ENCODE data around the gene SH3BP1.

GRCh38 chr22:37658133-37659065 is 18.9 kb downstream of the SH3BP1 start, which contains the start of gene PDXP:
- no peak for TF ChIP-seq ZNF174 (CRISPR knock-in tag; IDR thresholded peaks at IDR 0.05)
- TF ChIP-seq MAFK (IDR thresholded peaks at IDR 0.05; ENCODE audit: low read length): no peak
- TF ChIP-seq ZFPM2 (CRISPR knock-in tag; IDR thresholded peaks at IDR 0.05): no peak
- no peak for TF ChIP-seq ZNF644 (tag; IDR thresholded peaks at IDR 0.05; ENCODE audit: low read depth)
- TF ChIP-seq, protein P1, sequence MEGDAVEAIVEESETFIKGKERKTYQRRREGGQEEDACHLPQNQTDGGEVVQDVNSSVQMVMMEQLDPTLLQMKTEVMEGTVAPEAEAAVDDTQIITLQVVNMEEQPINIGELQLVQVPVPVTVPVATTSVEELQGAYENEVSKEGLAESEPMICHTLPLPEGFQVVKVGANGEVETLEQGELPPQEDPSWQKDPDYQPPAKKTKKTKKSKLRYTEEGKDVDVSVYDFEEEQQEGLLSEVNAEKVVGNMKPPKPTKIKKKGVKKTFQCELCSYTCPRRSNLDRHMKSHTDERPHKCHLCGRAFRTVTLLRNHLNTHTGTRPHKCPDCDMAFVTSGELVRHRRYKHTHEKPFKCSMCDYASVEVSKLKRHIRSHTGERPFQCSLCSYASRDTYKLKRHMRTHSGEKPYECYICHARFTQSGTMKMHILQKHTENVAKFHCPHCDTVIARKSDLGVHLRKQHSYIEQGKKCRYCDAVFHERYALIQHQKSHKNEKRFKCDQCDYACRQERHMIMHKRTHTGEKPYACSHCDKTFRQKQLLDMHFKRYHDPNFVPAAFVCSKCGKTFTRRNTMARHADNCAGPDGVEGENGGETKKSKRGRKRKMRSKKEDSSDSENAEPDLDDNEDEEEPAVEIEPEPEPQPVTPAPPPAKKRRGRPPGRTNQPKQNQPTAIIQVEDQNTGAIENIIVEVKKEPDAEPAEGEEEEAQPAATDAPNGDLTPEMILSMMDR (IDR thresholded peaks at IDR 0.05 in 2 of 3, conservative IDR thresholded peaks at IDR 0.05 in 1 of 3; ENCODE audit: insufficient read depth in 2 of 3, low read depth in 1 of 3, low read length in 3 of 3): no peak
- TF ChIP-seq PRDM10 (IDR thresholded peaks at IDR 0.05; ENCODE audit: partially characterized antibody): no peak
- TF ChIP-seq ZNF239 (CRISPR knock-in tag; IDR thresholded peaks at IDR 0.05): no peak
- no peak for TF ChIP-seq ZBTB17 (CRISPR knock-in tag; IDR thresholded peaks at IDR 0.05)
- TF ChIP-seq, protein P2, sequence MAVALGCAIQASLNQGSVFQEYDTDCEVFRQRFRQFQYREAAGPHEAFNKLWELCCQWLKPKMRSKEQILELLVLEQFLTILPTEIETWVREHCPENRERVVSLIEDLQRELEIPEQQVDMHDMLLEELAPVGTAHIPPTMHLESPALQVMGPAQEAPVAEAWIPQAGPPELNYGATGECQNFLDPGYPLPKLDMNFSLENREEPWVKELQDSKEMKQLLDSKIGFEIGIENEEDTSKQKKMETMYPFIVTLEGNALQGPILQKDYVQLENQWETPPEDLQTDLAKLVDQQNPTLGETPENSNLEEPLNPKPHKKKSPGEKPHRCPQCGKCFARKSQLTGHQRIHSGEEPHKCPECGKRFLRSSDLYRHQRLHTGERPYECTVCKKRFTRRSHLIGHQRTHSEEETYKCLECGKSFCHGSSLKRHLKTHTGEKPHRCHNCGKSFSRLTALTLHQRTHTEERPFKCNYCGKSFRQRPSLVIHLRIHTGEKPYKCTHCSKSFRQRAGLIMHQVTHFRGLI (CRISPR knock-in tag; IDR thresholded peaks at IDR 0.05): no peak
- TF ChIP-seq, protein P3, sequence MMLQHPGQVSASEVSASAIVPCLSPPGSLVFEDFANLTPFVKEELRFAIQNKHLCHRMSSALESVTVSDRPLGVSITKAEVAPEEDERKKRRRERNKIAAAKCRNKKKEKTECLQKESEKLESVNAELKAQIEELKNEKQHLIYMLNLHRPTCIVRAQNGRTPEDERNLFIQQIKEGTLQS (IDR thresholded peaks at IDR 0.05): no peak
- TF ChIP-seq, protein P3 (CRISPR knock-in tag; conservative IDR thresholded peaks at IDR 0.05): no peak
- TF ChIP-seq DNMT1 (IDR thresholded peaks at IDR 0.05): no peak
